ENCODE data around the gene LIN7C.

Gene LIN7C

GRCh38 chr11:27447288-27448183 lies 59.0 kb downstream of the LIN7C start:
- no peaks in the 10 kb centered on the region for H3K9me3 ChIP-seq
- no peaks in the 10 kb centered on the region for H3K27me3 ChIP-seq
- H3K4me3 ChIP-seq (ENCODE audit: low read depth in 1 of 2, low read length in 1 of 2) = no peak overlapping the region
- H3K4me1 ChIP-seq (ENCODE audit: control insufficient read depth in 1 of 2, insufficient read depth in 1 of 2, low read depth in 1 of 2, low read length in 1 of 2) = no peaks in the 10 kb centered on the region
- no peaks in the 10 kb centered on the region for H3K36me3 ChIP-seq
- TF ChIP-seq CTCF (IDR thresholded peaks at IDR 0.05) = no peak
- H3K27ac ChIP-seq = no peak overlapping the region

GRCh38 chr11:27445625-27446024 lies 60.9 kb downstream of the LIN7C start:
- Histone ChIP-seq H3K4me1 (ENCODE audit: control insufficient read depth in 1 of 2, insufficient read depth in 1 of 2, low read depth in 1 of 2, low read length in 1 of 2) (no peaks in the 10 kb centered on the region), H3K36me3 (no peaks in the 10 kb centered on the region), H3K4me3 (ENCODE audit: low read depth in 1 of 2, low read length in 1 of 2) (no peak overlapping the region), H3K9me3 (no peaks in the 10 kb centered on the region), H3K27me3 (no peaks in the 10 kb centered on the region), H3K27ac (no peak overlapping the region)
- no peak for TF ChIP-seq CTCF (IDR thresholded peaks at IDR 0.05)

GRCh38 chr11:27444801-27445215 lies 61.8 kb downstream of the LIN7C start:
- H3K9me3 ChIP-seq = no peaks in the 10 kb centered on the region
- no peak for TF ChIP-seq CTCF (IDR thresholded peaks at IDR 0.05)
- no peaks in the 10 kb centered on the region for H3K27me3 ChIP-seq
- H3K27ac ChIP-seq = no peak overlapping the region
- no peaks in the 10 kb centered on the region for H3K4me1 ChIP-seq (ENCODE audit: control insufficient read depth in 1 of 2, insufficient read depth in 1 of 2, low read depth in 1 of 2, low read length in 1 of 2)
- no peak overlapping the region for H3K4me3 ChIP-seq (ENCODE audit: low read depth in 1 of 2, low read length in 1 of 2)
- H3K36me3 ChIP-seq = no peaks in the 10 kb centered on the region

All from neutrophil (primary cell).